Right renal cortex interstitium (tissue), 3 donors: Measurements from ENCODE around the gene PFN4. TPM values are rescaled to one million over a fixed set of nuclear protein-coding genes. Genes with fewer than 3 reads are reported as not detected.
"Not testable (repeated sequence)": the region's sequence is repeated elsewhere in the genome, so short reads cannot be mapped to it uniquely, and the experiment has no call there.

Experiments
- DNase-seq, 3 donors: peaks; one replicate each; pipeline ENCODE4 v3.0.0-alpha.2; 2013; ENCODE audit warnings: low read depth in 3 of 3, low spot score in 2 of 3
- polyA plus RNA-seq, 3 donors: library from polyadenylated mRNA; unstranded; fragments of 120-200 nt; gene quantifications; one replicate each; pipeline ENCODE4 v1.2.1, GENCODE V29; 2013; ENCODE audit not compliant: insufficient read length in 3 of 3

The PFN4 gene, protein sequence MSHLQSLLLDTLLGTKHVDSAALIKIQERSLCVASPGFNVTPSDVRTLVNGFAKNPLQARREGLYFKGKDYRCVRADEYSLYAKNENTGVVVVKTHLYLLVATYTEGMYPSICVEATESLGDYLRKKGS
- polyA plus RNA-seq = 1 to 10 TPM; 1.6 to 2.5 (median 1.7) TPM

DNA sequence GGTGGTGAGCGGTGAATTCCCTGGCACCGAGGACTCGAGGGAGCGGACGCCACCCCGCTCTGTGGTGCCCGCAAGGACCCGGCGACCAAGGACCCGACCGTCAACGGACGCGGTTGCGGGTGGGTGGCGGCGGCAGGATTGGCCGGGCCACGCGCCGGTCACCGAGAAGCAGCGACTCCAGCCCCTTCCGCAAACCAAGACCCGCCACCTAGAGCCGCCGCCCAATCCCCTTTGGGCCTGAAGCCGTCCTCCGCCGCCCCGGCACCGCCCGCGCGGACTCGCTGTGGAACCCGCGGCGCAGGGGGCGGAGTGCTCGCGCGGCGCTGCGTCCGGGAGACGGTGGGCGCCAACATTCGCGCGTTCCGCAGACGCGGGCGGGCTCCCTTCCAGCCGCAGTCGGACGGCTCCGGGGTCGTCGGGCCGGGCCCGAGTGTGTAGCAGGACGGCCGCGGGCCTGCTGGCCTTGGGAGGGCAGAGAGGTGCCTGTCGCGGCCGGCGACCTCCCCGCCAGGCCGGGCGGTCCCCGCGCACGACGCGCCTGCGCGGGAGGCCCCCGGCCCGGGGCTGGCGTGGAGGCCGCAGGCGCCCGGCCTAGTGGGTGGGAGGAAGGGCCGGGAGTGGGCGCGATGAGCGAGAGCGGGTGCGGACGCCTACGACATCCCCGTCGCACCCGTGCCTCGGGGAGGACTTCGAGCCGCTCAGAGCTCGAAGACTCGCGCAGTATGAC, at the start of gene PFN4, which contains the start of gene FAM228B:
PFN4 (minus strand) TSS at position 140 of the 727 bp plus-strand sequence. CDS start 799 bp downstream, outside the sequence.
FAM228B (plus strand) TSS at position 275 of the 727 bp plus-strand sequence. CDS start 893 bp downstream, outside the sequence.
- DNase-seq = peak; percentile 53 to 70 (median 69)

DNA sequence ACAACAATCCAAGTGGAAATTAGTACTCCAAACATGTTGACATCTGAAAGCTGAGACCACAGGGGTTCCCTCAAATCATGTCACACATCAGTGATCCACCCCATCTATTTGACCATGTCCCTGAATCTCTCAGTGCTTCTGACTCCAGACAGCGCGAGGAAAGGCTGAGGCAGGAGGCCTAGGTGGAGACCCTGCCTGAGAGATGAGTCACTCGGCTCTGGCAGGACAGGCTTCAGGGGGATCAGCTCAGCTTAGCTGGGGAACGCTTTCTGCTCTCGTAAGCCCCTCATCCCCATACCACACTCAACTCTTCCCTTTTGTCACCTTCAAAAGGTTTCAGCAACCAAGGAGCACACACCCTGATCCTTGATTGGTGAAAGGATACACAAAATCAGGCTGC, 45.9 kb upstream of the PFN4 start:
- DNase-seq = no peak

DNA sequence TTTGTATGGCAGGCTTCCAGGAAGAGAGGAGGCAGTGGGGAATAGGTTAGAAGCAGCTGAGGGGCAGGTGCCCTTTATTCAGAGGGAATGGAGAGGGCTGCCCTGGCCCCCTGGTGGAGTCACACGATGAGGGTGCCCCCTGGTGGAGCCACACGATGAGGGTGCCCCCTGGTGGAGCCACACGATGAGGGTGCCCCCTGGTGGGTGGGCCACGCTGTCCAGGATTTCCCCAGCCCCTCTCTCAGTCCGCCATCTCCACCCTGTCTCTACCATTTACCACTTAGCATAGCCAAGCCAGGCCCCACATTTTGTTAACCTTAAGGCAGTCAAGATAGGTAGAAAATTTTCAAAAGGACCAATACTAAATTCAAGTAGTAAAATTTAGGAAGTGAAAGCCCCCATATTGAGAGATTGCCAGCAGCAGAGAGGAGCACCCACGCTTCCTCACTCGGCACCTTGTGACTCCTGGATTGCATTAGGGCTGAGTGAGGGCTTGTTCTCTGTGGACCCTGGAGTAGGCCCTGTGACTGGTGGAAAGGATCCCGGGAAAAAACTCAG, 41.4 kb upstream of the PFN4 start:
- no peak for DNase-seq

DNA sequence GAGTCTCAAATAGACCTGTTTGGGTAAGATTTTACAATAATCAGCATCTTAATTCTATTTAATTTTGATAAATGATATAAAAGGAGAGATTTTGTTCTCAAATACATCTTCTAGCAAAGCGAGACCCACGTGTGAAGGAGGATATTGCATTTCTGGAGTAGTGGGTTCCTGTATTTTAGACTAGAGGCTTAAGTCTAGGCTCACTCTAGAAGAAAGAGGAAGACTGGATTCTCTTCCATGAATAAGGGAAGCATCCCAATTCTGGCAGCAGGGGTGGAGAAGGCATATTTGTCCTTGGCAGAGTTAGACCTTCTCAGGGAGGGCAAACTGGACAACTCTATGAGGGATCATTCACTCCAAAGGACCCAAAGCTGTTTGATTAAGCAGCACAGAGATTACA, 40.5 kb upstream of the PFN4 start:
- no peak for DNase-seq

DNA sequence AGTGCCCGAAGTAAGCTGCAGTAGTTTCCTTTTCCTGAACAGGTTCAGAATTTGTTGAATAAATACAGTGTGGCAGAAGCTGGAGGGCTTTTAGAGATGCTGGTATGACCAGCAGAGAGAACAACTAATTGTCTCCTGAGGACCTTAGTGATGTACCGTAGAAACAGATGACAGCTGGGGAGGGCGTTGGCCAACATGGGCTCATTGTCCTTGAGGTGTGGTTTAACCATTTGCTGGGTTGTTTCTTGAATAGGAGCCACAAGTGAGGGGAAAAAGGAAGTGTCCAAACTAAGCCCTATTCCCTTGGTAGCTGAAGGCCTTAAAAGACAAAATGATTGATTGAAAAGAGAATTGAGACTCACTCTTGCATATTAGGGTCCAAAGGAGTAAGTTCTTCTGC, 40.1 kb upstream of the PFN4 start:
- DNase-seq = no peak

DNA sequence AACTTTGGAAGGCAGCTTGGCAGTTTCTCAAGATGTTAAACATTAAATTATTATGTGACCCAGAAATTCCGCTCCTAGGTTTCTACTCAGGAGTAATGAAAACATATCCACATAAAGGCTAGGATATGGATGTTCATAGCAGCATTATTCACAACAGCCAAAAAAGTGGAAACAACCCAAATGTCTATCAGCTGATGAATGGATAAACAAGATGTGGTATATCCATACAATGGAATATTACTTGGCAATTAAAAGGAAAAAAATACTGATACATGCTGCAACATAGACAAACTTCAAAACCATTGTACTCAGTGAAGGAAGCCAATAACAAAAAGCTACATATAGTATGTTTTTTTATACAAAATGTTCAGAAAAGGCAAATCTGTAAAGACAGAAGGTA, 39.4 kb upstream of the PFN4 start:
- no peak for DNase-seq

DNA sequence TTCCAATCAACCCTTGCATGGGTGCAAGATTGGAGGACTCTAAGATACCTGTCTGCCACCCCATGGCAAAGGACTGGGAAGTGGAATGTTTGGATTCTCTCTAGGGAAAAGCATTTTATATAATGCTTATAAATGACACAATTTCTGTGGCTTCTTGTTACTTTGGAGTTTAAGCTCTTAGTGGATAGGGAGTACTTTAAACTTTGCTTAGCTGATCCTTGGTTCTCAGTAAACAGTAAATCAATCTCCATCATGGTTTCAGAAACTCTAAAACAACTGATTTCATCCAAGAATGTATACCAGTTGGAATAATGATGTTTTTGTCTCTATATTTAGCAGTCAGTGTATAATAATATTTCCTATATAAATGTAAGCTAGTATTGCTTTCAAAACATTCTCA, 37.6 kb upstream of the PFN4 start:
- no peak for DNase-seq

DNA sequence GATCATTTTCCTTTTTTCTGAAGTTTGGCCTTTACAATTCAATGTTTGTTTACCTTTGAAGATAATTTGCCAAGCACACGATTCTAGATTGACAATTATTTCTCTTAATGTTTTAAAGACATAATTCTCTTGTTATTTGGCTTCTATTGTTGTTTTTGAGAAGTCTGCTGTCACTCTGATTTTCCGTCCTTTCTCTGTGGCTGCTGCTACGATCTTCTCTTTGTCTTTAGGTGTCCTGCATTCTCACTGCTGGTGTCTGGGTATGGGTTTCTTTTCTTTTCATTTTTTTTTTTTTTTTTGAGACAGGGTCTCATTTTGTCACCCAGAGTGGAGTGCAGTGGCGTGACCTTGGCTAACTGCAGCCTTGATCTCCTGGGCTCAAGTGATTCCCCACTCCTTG, 36.6 kb upstream of the PFN4 start:
- no peak for DNase-seq

DNA sequence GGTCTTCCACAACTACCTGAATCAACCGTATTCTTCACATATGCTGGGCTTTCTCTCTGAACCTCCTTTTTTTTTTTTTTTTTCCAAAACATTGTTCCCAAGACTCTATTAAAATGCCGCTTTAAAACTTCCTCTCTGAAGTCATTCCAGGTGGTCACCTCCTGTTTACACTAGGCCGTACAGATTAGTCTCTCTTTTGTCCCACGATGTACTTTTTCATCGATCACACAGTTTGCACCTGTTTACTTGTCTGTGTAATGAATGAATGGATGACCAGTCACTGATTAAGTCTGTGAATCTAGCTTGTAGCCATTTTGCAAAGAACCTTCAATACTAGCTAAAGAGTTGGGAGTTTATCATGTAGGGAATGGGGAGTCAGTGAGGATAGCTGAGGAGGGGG, 35.0 kb upstream of the PFN4 start:
- no peak for DNase-seq

DNA sequence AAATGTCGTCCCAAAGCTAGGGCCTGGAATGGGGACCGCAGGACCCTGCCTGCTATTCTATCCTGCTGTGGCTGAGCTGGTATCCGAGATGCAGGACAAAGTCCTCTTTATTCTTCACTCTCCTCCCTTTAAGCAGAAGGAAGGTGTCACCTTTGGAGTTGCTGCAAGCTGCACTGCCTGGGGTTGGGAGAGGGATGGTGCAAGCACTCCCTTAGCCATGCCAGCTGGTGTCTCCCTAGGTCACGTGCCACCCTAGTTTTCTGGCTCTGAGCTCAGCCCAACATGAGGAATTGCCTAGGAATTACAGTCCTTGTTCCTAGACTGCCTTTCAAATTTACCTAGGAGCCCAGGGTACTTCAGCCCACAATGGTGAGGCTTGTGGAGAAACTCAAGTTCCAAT, 30.3 kb upstream of the PFN4 start:
- DNase-seq = no peak

DNA sequence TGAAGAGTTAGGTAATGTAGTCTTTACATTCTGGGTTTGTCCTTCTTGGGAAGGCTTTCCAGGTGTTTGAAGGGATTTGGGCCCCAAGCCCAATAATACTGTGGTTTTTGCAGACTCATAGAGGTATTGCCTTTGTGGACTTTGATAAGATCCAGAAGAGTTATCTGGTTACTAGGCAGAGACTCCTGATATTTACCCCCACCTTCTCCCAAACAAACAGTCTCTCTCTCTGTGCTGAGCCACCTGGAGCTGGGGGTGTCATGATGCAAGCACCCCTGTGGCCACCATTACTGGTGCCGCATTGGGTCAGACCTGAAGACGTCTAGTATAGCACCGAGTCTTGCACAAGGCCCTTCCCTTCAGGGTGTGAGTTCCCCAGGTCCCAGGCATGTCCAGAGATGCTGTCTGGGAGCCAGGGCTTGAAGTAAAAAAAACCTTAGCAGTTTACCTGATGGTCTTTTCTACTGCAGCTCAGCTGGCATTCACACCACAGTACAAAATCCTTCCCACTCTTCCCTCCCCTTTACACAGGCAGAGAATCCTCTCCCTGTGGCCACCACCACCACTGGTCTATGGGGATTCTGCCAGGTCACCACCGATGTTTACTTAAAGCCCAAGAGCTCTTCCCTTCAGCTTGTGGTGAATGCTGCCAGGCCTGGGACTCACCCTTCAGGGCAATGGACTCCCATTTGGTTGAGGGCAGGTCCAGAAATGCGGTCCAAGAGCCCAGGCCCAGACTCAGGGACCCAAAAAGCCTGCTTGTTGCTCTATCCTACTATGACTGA, 29.5 kb upstream of the PFN4 start:
- DNase-seq = no peak

DNA sequence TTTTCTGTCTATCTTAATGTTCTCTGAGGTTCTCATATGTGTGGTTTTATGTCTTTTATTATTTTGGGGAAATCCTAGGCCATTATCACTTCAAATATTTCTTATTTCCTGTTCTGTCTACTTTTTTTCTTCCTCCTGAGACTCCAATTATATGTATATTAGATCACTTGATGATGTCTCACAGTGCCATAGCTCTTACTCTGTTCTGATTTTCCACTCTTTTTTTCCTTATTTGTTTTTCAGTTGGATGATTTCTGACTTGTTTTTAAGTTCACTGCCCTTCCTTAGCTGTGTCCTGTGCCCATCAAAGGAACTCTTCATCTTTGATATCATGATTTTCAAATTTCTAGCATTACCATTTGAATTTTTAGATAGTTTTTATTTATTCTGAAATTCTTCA, 24.2 kb upstream of the PFN4 start:
- DNase-seq = no peak

DNA sequence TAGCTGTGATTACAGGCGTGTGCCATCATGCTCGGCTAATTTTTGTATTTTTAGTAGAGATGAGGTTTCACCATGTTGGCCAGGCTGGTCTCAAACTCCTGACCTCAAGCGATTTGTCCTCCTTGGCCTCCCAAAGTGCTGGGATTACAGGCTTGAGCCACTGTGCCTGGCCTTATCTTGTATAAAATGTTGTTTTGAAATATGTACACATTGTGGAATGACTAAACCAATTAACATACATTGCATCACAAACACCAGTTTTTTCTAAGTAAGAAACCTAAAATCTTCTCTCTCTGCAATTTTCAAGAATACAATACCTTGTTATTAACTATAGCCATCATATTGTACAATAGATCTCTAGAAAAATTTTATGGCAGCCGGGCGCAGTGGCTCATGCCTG, 17.2 kb upstream of the PFN4 start:
- DNase-seq = not testable (repeated sequence)

DNA sequence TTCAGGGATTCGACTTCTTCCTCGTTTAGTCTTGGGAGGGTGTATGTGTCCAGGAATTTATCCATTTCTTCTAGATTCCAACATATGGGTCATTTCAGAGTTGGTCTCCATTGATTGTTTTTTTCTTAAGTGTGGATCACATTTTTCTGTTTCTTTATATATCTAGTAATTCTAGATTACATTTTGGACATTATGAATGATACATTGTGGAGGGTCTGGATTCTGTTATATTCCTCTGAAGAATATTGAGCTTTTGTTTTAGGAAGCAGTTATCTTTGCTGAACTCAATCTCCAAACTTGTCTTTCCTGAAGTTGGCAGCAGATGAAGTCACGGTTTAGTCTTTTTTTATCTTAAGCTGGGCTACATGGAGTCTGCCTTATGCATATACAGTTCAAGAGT, 9.4 kb upstream of the PFN4 start:
- no peak for DNase-seq

DNA sequence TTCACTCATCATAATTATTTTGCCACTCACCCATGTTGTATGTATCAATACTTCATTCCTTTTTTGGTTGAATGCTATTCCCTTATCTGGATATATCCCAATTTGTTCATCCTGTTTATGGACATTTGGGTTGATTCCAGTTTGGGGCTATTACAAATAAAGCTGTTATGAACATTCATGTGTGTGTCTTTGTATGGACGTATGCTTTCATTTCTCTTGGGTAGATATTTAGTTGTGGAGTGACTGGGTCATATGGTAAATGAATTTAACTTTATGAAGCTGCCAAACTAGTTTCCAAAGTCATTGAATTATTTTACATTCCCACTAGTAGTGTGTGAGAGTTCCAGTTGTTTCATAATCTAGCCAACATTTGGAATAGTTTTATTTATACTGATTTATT, 2.8 kb upstream of the PFN4 start:
- DNase-seq = no peak

DNA sequence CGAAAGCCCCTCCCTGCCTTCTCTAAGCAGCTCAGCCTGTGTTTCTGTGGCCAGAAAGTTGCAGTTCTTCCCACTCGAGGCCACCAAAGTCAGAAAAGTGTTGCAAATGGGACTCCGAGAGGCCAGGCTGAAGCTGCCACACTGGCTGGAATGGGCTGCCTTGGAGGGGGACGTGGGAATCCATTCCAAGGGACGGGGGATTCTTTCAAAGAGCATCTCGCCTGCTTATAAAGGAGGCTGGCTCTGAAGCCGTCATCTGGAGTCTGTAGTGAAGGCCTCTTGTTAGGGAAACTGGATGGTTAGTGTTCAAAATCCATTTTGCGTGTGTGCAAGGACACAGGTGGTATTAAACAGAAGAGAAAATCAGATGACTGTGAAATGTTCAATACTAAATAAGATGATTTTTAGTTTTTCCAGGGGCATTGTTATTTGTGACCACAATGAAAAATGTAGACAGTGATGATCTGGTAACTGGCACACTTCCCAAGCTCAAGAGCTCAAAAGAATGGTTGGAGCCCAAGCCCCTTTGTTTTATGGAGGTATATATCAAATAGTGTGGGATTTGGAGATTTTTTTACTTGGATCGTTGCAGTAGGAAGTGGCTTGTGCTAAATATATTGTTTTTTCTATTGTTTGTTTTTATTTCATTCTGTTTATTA, 917 bp upstream of the PFN4 start:
- peak in 2 of 3 donors; percentile 42 to 60 for DNase-seq

DNA sequence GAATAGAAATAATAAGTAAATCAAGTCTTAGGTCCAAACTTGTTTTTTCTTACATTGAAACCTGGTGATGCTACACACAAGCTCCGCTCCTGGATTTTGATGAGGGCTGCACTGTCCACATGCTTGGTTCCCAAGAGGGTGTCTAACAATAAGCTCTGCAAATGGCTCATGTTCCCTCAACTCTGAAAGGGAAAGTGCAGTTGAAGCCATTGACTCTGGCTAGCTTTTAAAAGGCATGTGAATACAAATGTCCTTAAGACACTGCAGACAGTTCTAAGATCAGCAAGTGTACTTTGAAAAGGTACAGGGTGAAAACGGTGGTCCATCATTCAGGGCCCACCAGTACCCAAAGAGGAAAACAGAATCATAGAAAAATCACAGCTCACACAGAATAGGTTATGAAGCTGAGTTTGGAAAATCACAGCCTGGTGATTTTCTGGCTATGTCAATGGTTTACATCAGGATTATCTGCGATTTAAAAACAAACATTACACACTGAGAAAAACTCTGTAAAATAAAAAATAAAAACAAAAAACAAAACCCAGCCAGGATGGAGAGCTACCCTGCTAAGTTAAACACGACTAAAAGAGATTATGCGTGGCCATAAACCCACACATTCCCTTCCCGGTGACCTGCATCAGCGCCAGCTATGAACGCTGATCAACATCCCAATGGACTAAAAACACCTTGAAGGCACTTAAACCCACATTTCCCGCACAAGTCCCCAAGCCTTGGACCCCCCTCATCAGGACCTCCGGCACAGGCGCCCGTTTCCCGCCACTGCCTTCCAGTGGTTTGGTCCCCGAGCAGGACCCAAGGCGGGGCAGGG, 554 bp downstream of the PFN4 start:
- peak in 1 of 3 donors; percentile 36 for DNase-seq

DNA sequence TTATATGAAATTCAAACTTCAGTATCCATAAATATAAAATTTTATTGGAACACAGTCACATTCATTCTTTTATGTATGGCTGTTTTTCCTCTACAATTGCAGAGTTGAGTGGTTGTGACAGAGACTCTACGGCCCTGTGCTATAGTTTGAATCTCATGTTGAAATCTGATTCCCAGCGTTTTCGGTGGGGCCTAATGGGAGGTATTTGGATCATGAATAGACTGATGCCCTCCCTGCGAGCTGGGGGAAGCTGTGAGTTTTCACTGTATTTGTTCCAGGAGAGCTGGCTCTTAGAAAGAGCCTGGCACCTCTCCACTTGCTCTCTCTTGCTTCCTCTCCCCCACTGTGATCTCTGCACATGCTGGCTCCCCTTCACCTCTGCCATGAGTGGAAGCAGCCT, 1.7 kb downstream of the PFN4 start:
- no peak for DNase-seq

DNA sequence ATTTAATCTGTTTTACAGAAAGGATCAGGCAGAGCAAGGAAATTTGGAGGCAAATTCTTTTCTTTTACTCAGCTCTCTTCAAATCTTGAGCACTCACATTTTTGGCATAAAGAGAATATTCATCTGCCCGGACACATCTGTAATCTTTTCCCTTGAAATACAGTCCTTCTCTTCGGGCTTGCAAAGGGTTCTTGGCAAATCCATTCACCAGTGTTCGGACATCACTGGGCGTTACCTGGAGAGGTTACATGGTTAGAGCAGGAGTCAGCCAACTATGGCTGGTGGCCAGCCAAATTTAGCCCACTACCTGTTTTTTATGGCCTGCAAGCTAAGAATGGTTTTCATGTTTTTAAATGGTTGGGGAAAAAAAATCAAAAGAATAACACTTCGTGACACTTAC, 2.1 kb downstream of the PFN4 start:
- DNase-seq = no peak

DNA sequence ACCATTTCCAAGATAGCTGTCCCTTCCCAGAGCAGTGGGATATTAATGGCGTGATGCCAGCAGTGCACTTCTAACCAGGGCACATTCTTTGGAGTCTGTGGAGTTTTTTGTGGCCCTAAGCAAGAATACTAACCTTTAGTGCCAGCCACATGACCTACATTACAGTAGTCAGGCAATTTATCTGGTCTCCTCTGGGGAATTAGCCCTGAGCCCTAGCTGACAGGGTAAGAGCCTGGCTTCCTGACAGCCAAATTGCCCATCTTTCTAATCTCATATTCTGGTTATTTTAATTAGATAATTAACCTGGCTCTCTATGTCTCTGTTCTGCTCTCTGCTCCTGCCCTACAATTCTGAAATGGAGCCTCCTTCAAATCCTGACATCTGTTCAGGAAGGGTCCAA, 5.2 kb downstream of the PFN4 start:
- no peak for DNase-seq
